WI38 (cell line): ENCODE measurements around the gene GPX5.
"Not testable (repeated sequence)": the region's sequence is repeated elsewhere in the genome, so short reads cannot be mapped to it uniquely, and the experiment has no call there.

ENCODE experiments used
- H3K4me3 ChIP-seq: 2 replicates; pipeline ENCODE4 v1.5.1; 2011; ENCODE audit warnings: low read depth, mild to moderate bottlenecking, control low read depth, low read length
- TF ChIP-seq, protein P1 (sequence below): IDR thresholded peaks from 2 replicates; pipeline ENCODE4 v1.5.1; 2012; ENCODE audit warnings: low read depth, mild to moderate bottlenecking, control low read depth, low read length

The GPX5 gene

GRCh38 chr6:28489366-28490204 lies 36.1 kb upstream of the GPX5 start:
- TF ChIP-seq, protein P1, sequence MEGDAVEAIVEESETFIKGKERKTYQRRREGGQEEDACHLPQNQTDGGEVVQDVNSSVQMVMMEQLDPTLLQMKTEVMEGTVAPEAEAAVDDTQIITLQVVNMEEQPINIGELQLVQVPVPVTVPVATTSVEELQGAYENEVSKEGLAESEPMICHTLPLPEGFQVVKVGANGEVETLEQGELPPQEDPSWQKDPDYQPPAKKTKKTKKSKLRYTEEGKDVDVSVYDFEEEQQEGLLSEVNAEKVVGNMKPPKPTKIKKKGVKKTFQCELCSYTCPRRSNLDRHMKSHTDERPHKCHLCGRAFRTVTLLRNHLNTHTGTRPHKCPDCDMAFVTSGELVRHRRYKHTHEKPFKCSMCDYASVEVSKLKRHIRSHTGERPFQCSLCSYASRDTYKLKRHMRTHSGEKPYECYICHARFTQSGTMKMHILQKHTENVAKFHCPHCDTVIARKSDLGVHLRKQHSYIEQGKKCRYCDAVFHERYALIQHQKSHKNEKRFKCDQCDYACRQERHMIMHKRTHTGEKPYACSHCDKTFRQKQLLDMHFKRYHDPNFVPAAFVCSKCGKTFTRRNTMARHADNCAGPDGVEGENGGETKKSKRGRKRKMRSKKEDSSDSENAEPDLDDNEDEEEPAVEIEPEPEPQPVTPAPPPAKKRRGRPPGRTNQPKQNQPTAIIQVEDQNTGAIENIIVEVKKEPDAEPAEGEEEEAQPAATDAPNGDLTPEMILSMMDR = no peak
- peak overlapping the region; percentile 65 for H3K4me3 ChIP-seq

DNA sequence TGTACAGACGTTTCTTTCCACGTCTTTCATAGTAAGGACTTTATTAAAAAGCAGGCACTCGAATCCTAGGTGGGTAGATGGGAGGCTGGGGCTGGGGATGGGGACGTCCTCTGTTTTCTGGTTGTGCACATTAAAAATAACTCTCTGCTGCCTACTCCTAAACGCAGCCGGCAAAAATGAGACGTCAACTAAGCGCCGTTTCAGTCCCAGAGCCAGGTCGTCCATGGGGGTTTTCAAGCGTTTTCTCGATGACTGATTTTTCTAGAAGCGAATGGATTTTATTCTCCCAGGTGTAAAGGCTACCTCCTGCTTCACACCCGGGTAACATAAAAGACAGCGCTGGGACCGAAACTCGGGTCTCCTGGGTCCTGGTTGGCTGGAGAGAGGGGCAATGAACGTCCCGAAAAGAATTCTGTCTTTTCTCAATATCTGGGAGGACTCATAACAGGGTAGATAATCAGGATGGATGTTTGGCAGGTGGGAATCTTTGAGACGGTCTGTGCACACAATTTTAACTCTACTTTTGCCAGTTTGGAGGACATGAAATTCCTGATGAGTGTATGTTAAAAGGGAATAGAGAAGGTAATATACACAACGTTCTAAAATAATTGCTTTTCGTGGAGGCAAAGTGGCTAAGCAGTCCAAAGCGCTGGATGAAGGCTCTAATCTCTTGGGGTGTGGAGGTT lies 35.3 kb upstream of the GPX5 start:
- TF ChIP-seq, protein P1 = no peak
- H3K4me3 ChIP-seq = peak overlapping the region; percentile 65

DNA sequence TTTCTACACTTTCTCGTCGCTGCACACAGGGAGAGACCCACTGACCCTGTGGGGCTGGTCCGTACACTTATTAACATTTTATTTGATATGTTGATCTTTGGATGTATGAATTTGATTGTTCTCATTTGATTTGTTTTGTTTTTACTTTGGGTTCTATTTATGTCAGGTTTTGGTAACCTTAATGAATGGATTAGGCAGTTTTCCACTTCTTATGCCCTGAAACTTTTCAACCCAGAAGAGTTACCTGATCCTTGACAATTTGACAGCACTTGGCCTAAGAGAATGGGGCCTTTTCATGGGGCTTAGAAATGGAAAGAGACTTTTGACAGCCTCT lies 33.7 kb upstream of the GPX5 start:
- no peak overlapping the region for H3K4me3 ChIP-seq

DNA sequence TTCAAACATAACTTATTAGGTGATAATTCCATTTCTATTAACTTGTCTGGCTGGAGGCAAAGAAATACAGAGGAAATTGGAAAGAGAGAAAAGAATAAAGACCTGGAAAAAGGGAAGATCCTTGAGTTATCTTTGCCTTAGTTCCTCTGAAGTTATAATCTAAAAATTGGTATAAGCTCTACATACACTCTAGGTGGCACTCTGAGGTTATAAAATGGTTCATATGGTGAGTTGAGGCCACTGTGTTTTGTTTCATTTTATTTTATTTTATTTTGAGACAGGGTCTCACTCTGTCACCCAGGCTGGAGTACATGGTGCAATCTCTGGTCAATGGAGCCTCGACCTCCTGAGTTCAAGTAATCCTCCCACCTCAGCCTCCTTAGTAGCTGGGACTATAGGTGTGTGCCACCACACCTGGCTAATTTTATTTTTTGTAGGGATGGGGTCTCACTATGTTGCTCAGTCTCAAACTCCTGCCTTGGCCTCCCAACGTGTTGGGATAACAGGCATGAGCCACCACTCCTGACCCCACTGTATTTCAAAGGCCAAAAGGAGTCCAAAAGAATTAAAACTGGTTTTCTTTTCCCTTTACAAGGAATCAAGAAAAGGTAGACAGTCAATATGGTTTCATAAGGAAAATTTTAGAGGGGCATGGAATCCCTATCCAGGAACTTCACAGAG lies 29.4 kb upstream of the GPX5 start:
- TF ChIP-seq, protein P1 = no peak
- no peak overlapping the region for H3K4me3 ChIP-seq

More for the DNA sequence above, 33.7 kb upstream of the GPX5 start:
- TF ChIP-seq, protein P1 = no peak

DNA sequence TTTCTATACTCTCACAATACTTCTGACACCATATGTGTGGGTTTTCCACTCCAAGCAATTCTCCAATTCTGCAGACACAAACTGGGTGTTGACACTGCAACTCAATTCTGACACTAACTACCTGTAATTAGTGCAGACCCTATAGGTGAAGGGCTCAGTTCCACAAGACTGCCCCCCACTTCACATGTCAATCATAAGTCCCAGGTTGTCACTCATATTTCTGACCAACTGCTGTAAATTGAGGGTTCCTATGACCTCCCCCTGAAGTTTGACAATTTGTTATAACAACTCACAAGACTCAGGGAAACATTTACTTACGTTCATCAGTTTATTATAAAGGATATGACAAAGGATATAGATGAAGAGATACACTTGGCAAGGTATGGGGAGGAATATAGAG lies 28.4 kb upstream of the GPX5 start:
- TF ChIP-seq, protein P1 = no peak
- no peak overlapping the region for H3K4me3 ChIP-seq

- TF ChIP-seq, protein P1 = no peak
- H3K4me3 ChIP-seq = no peak overlapping the region
Measured at GRCh38 chr6:28497893-28498292, 27.8 kb upstream of the GPX5 start.

- H3K4me3 ChIP-seq = no peak overlapping the region
- TF ChIP-seq, protein P1 = no peak
Measured at GRCh38 chr6:28501259-28501658, 24.4 kb upstream of the GPX5 start.

DNA sequence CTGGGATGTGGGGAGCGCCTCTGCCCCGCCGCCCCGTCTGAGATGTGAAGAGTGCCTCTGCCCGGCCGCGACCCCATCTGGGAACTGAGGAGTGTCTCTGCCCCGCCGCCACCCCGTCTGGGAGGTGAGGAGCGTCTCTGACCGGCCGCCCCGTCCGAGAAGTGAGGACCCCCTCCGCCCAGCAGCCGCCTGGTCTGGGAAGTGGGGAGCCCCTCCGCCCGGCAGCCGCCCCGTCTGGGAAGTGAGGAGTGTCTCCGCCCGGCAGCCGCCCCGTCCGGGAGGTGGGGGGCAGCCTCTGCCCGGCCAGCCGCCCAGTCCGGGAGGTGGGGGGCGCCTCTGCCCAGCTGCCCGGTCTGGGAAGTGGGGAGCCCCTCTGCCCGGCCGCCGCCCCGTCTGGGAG lies 23.5 kb upstream of the GPX5 start:
- not testable (repeated sequence) for H3K4me3 ChIP-seq

DNA sequence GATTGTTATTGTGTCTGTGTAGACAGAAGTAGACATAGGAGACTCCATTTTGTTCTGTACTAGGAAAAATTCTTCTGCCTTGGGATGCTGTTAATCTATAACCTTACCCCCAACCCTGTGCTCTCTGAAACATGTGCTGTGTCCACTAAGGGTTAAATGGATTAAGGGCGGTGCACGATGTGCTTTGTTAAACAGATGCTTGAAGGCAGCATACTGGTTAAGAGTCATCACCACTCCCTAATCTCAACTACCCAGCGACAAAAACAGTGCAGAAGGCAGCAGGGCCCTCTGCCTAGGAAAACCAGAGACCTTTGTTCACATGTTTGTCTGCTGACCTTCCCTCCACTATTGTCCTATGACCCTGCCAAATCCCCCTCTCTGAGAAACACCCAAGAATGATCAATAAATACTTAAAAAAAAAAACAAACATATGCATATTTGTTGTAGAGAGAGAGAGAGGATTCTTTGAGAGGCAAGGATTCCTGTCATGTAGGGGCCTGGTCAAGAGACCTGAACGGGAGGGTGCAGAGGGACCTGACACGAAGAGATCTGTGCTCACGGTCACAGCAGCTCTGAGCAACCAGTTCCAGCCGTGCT lies 22.9 kb upstream of the GPX5 start:
- H3K4me3 ChIP-seq = not testable (repeated sequence)
